ENCODE data around the gene KLF7.

GRCh38 chr2:207091176-207091575 lies 74.6 kb downstream of the KLF7 start:
- no peak for TF ChIP-seq CTCF (IDR thresholded peaks at IDR 0.05)
- no peak for TF ChIP-seq ZFX (IDR thresholded peaks at IDR 0.05; ENCODE audit: borderline replicate concordance)

Measured in 22Rv1 (cell line).